ENCODE data around the gene SLC2A2.

The SLC2A2 gene

DNA sequence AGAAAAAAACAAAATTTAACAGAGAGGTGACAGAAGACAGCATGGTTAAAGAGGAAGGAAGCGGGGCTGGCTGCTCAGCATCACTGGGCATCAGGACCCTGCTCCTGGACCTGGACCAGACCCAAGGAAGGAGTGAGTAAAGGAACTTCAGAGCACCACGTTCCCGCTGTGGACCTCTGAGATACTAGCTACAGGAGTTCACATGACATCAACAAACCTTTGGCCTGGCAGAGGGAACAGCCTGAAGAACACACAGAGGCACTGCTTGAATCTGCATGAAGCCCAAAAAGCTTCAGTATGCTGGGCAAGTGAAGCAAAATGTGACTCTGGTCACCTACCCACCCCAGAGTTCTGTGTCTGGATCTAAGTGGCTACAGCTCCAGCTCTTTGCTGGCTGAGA, 38.1 kb downstream of the SLC2A2 start:
- Histone ChIP-seq H3K79me2 (ENCODE audit: insufficient read depth, low read length) (no peaks in the 10 kb centered on the region), H2AFZ (ENCODE audit: low read length) (no peak overlapping the region), H3K9ac (ENCODE audit: low read depth, low read length, poor library complexity, severe bottlenecking) (no peak overlapping the region), H3K36me3 (ENCODE audit: insufficient read depth, low read length) (no peaks in the 10 kb centered on the region), H3K27me3 (ENCODE audit: insufficient read depth, low read length, poor library complexity, severe bottlenecking) (no peaks in the 10 kb centered on the region), H3K4me1 (ENCODE audit: insufficient read depth, low read length, poor library complexity, severe bottlenecking) (no peaks in the 10 kb centered on the region), H3F3A (ENCODE audit: low read depth) (no peaks in the 10 kb centered on the region), H4K20me1 (ENCODE audit: insufficient read depth, low read length, poor library complexity, severe bottlenecking) (no peaks in the 10 kb centered on the region), H3K4me3 (ENCODE audit: low read length, poor library complexity, severe bottlenecking) (no peak overlapping the region), H3K4me2 (ENCODE audit: low read depth, low read length, poor library complexity, severe bottlenecking) (no peak overlapping the region), H3K9me2 (replicated peaks; ENCODE audit: low read depth, low read length) (no peaks in the 10 kb centered on the region), H3K9me3 (ENCODE audit: insufficient read depth, low read depth, low read length) (no peaks in the 10 kb centered on the region; the same call in 1 of the 2 replicates)
- TF ChIP-seq CTCF (conservative IDR thresholded peaks at IDR 0.05; ENCODE audit: low read length) = no peak
- no peak for TF ChIP-seq EZH2phosphoT487 (IDR thresholded peaks at IDR 0.05; ENCODE audit: borderline replicate concordance)

DNA sequence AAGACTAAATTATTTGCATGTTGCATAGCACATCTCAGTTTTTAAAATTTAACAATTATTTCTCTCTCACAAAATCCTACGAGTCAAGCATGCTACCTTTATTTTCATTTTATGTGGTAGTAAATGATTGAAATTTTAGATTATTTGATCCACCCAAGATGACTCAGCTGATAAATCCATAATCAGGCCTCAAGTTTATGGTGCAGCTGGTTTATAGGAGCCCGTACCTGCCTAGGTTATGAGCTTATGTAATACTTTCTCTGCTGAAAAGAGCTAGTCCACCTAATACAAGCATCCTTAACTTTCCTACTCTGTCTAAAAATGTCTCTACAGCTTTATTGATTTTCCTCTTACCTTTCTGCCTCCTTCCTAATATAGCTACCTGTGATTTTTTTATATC, 41.2 kb downstream of the SLC2A2 start:
- no peak overlapping the region for H3K9ac ChIP-seq (ENCODE audit: low read depth, low read length, poor library complexity, severe bottlenecking)
- H3K4me1 ChIP-seq (ENCODE audit: insufficient read depth, low read length, poor library complexity, severe bottlenecking) = no peaks in the 10 kb centered on the region
- H3K4me3 ChIP-seq (ENCODE audit: low read length, poor library complexity, severe bottlenecking) = no peak overlapping the region
- H3K9me3 ChIP-seq (ENCODE audit: insufficient read depth, low read depth, low read length) = no peaks in the 10 kb centered on the region; the same call in 1 of the 2 replicates
- no peaks in the 10 kb centered on the region for H3K79me2 ChIP-seq (ENCODE audit: insufficient read depth, low read length)
- H2AFZ ChIP-seq (ENCODE audit: low read length) = no peak overlapping the region
- TF ChIP-seq EZH2phosphoT487 (IDR thresholded peaks at IDR 0.05; ENCODE audit: borderline replicate concordance) (no peak), CTCF (conservative IDR thresholded peaks at IDR 0.05; ENCODE audit: low read length) (no peak)
- no peak overlapping the region for H3K4me2 ChIP-seq (ENCODE audit: low read depth, low read length, poor library complexity, severe bottlenecking)
- no peaks in the 10 kb centered on the region for H3F3A ChIP-seq (ENCODE audit: low read depth)
- H3K27me3 ChIP-seq (ENCODE audit: insufficient read depth, low read length, poor library complexity, severe bottlenecking) = no peaks in the 10 kb centered on the region
- H3K9me2 ChIP-seq (replicated peaks; ENCODE audit: low read depth, low read length) = no peaks in the 10 kb centered on the region
- no peaks in the 10 kb centered on the region for H4K20me1 ChIP-seq (ENCODE audit: insufficient read depth, low read length, poor library complexity, severe bottlenecking)
- H3K36me3 ChIP-seq (ENCODE audit: insufficient read depth, low read length) = no peaks in the 10 kb centered on the region

- Histone ChIP-seq H3K9me3 (ENCODE audit: insufficient read depth, low read depth, low read length) (no peaks in the 10 kb centered on the region; the same call in 1 of the 2 replicates), H3K9me2 (replicated peaks; ENCODE audit: low read depth, low read length) (no peaks in the 10 kb centered on the region), H2AFZ (ENCODE audit: low read length) (no peak overlapping the region), H3K79me2 (ENCODE audit: insufficient read depth, low read length) (no peaks in the 10 kb centered on the region), H3K4me3 (ENCODE audit: low read length, poor library complexity, severe bottlenecking) (no peak overlapping the region), H4K20me1 (ENCODE audit: insufficient read depth, low read length, poor library complexity, severe bottlenecking) (no peaks in the 10 kb centered on the region), H3K27me3 (ENCODE audit: insufficient read depth, low read length, poor library complexity, severe bottlenecking) (no peaks in the 10 kb centered on the region), H3K9ac (ENCODE audit: low read depth, low read length, poor library complexity, severe bottlenecking) (no peak overlapping the region), H3K4me2 (ENCODE audit: low read depth, low read length, poor library complexity, severe bottlenecking) (no peak overlapping the region), H3K36me3 (ENCODE audit: insufficient read depth, low read length) (no peaks in the 10 kb centered on the region), H3K4me1 (ENCODE audit: insufficient read depth, low read length, poor library complexity, severe bottlenecking) (no peaks in the 10 kb centered on the region), H3F3A (ENCODE audit: low read depth) (no peaks in the 10 kb centered on the region)
- TF ChIP-seq CTCF (conservative IDR thresholded peaks at IDR 0.05; ENCODE audit: low read length) (no peak), EZH2phosphoT487 (IDR thresholded peaks at IDR 0.05; ENCODE audit: borderline replicate concordance) (no peak)
Measured at GRCh38 chr3:170982733-170983132, 43.8 kb downstream of the SLC2A2 start.

All from Loucy (cell line).